Naive thymus-derived CD8-positive, alpha-beta T cell (primary cell): ENCODE results near the gene ZFAND3. TPM values are rescaled to one million over a fixed set of nuclear protein-coding genes. Genes with fewer than 3 reads are reported as not detected.
A peak's percentile ranks its signal among the peaks of the same experiment; 100 is the strongest.

Experiments
- ATAC-seq, 2 donors: fragments of 150-1000 bp; cut with Tn5 transposase in 1 of 2; sonication (Bioruptor Pico), chemical (Tn5 transposase) in 1 of 2; 1 replicate in 1 of 2; 2 replicates in 1 of 2; pipeline ENCODE4 v1.10.0; 2021; ENCODE audit warnings: mild to moderate bottlenecking in 2 of 2, moderate library complexity in 2 of 2
- POLR2A ChIA-PET: fragments of 350-600 bp; sonication (Branson Sonifier 250); formaldehyde crosslinking; loops from one replicate; lab custom pipeline; 2021; ENCODE audit warnings: antibody characterized with exemption; lab: Charles Lee
- DNase-seq, 10 donors: peaks; one replicate each; pipeline versions ENCODE4 v3.0.0 to v3.0.0-alpha.2; 2020 to 2022
- H3K27ac Mint-ChIP-seq, 10 donors: one replicate each; pipeline ENCODE4 v1.8.0; 2020 to 2022; ENCODE audit warnings: mild to moderate bottlenecking in 10 of 10, mixed read lengths in 10 of 10, moderate library complexity in 4 of 10, inconsistent platforms in 1 of 10
- H3K27me3 Mint-ChIP-seq, 5 donors: one replicate each; pipeline ENCODE4 v1.8.0; 2021 to 2022; ENCODE audit warnings: mixed read lengths in 5 of 5
- H3K36me3 Mint-ChIP-seq, 3 donors: one replicate each; pipeline ENCODE4 v1.8.0; 2020 to 2022; ENCODE audit warnings: mixed read lengths in 3 of 3, mild to moderate bottlenecking in 2 of 3, inconsistent platforms in 1 of 3
- H3K4me1 Mint-ChIP-seq, 4 donors: one replicate each; pipeline ENCODE4 v1.8.0; 2021 to 2022; ENCODE audit warnings: mixed read lengths in 4 of 4
- H3K4me3 Mint-ChIP-seq, 10 donors: one replicate each; pipeline ENCODE4 v1.8.0; 2020 to 2022; ENCODE audit warnings: mild to moderate bottlenecking in 10 of 10, mixed read lengths in 10 of 10, moderate library complexity in 6 of 10, inconsistent platforms in 1 of 10
- H3K9me3 Mint-ChIP-seq, 9 donors: one replicate each; pipeline ENCODE4 v1.8.0; 2020 to 2022; ENCODE audit warnings: mixed read lengths in 9 of 9, mild to moderate bottlenecking in 3 of 9, inconsistent platforms in 1 of 9, moderate library complexity in 1 of 9
- polyA plus RNA-seq, 3 donors: library from polyadenylated mRNA; unstranded; fragments of 300-500 nt; fragmentation: Illumina TruSeq; gene quantifications; one replicate each; pipeline ENCODE4 v1.2.3, GENCODE V29; 2021
- total RNA-seq, 8 experiments: library from RNA in 2 of 8; stranded (reverse) in 2 of 8; gene quantifications; one replicate each; pipeline ENCODE4 v1.2.3 and lab custom pipeline; 2021 to 2026

The ZFAND3 gene
- total and polyA plus RNA-seq, 5 experiments from 2014 or later: 3.7 to 33.8 (median 4.5) TPM

GRCh38 chr6:38148606-38149005, 329.1 kb downstream of the ZFAND3 start:
- POLR2A ChIA-PET: no interaction called here
- Mint-ChIP-seq H3K4me1 (peaks cover 13 to 24% (median 14%) of the 10 kb centered on the region in 4 donors), H3K9me3 (no peaks in the 10 kb centered on the region), H3K4me3 (no peak overlapping the region), H3K27me3 (no peaks in the 10 kb centered on the region), H3K27ac (peak overlapping the region in 5 of 10 donors; percentile 29 to 65 (median 59)), H3K36me3 (peaks cover 0 to 51% (median 5%) of the 10 kb centered on the region in 3 donors)
- ATAC-seq: no peak
- no peak for DNase-seq

GRCh38 chr6:38149531-38149930, 330.0 kb downstream of the ZFAND3 start:
- peak overlapping the region in 5 of 10 donors; percentile 6 to 71 (median 28) for H3K27ac Mint-ChIP-seq
- no peak for DNase-seq
- no peaks in the 10 kb centered on the region for H3K27me3 Mint-ChIP-seq
- no peak for ATAC-seq
- POLR2A ChIA-PET: no interaction called here
- peaks cover 11 to 23% (median 14%) of the 10 kb centered on the region in 4 donors for H3K4me1 Mint-ChIP-seq
- no peaks in the 10 kb centered on the region for H3K9me3 Mint-ChIP-seq
- H3K36me3 Mint-ChIP-seq: peaks cover 0 to 50% (median 5%) of the 10 kb centered on the region in 3 donors
- H3K4me3 Mint-ChIP-seq: peak overlapping the region in 1 of 10 donors; percentile 11

- Mint-ChIP-seq H3K4me1 (peaks cover 13 to 24% (median 16%) of the 10 kb centered on the region in 4 donors), H3K4me3 (no peak overlapping the region), H3K9me3 (no peaks in the 10 kb centered on the region), H3K27me3 (no peaks in the 10 kb centered on the region), H3K36me3 (peaks cover 0 to 47% (median 5%) of the 10 kb centered on the region in 3 donors), H3K27ac (peak overlapping the region in 2 of 10 donors; percentile 28 to 40)
- ATAC-seq: no peak
- DNase-seq: no peak
- POLR2A ChIA-PET: no interaction called here
These were observed 330.5 kb downstream of the ZFAND3 start for GRCh38 chr6:38150021-38150420.

GRCh38 chr6:38150681-38151296, 331.3 kb downstream of the ZFAND3 start:
- Mint-ChIP-seq H3K4me1 (peaks cover 14 to 20% (median 15%) of the 10 kb centered on the region in 4 donors), H3K4me3 (no peak overlapping the region)

GRCh38 chr6:38151580-38152500, 332.3 kb downstream of the ZFAND3 start:
- no peaks in the 10 kb centered on the region for H3K9me3 Mint-ChIP-seq
- H3K27me3 Mint-ChIP-seq: no peaks in the 10 kb centered on the region
- H3K4me1 Mint-ChIP-seq: peaks cover 8 to 18% (median 9%) of the 10 kb centered on the region in 4 donors
- H3K36me3 Mint-ChIP-seq: peaks cover 0 to 40% (median 5%) of the 10 kb centered on the region in 3 donors
- DNase-seq: no peak
- no peak for ATAC-seq
- no peak overlapping the region for H3K27ac Mint-ChIP-seq
- H3K4me3 Mint-ChIP-seq: no peak overlapping the region
- POLR2A ChIA-PET: no interaction called here

More at GRCh38 chr6:38150681-38151296, 331.3 kb downstream of the ZFAND3 start:
- DNase-seq (no peak), ATAC-seq (no peak)
- Mint-ChIP-seq H3K9me3 (no peaks in the 10 kb centered on the region), H3K27ac (peak overlapping the region in 4 of 10 donors; percentile 16 to 61 (median 35)), H3K36me3 (peaks cover 0 to 46% (median 5%) of the 10 kb centered on the region in 3 donors), H3K27me3 (no peaks in the 10 kb centered on the region)
- POLR2A ChIA-PET: no interaction called here

- no peak for DNase-seq
- ATAC-seq: no peak
- Mint-ChIP-seq H3K9me3 (peaks cover 0 to under 1% (median 0%) of the 10 kb centered on the region in 9 donors), H3K4me3 (no peak overlapping the region), H3K27me3 (no peaks in the 10 kb centered on the region), H3K36me3 (peaks cover 0 to 38% (median 6%) of the 10 kb centered on the region in 3 donors), H3K4me1 (peaks cover 8 to 18% (median 8%) of the 10 kb centered on the region in 4 donors), H3K27ac (peak overlapping the region in 3 of 10 donors; percentile 25 to 37 (median 29))
- POLR2A ChIA-PET: no interaction called here
These were observed 333.1 kb downstream of the ZFAND3 start for GRCh38 chr6:38152620-38153019.

GRCh38 chr6:38153076-38153797, 333.7 kb downstream of the ZFAND3 start:
- peaks cover 8 to 16% (median 8%) of the 10 kb centered on the region in 4 donors for H3K4me1 Mint-ChIP-seq
- H3K9me3 Mint-ChIP-seq: peaks cover 0 to 6% (median 0%) of the 10 kb centered on the region in 9 donors
- DNase-seq: no peak
- peaks cover 0 to 34% (median 10%) of the 10 kb centered on the region in 3 donors for H3K36me3 Mint-ChIP-seq
- no peak overlapping the region for H3K4me3 Mint-ChIP-seq
- POLR2A ChIA-PET: no interaction called here
- H3K27ac Mint-ChIP-seq: peak overlapping the region in 6 of 10 donors; percentile 25 to 74 (median 34)
- H3K27me3 Mint-ChIP-seq: no peaks in the 10 kb centered on the region
- ATAC-seq: no peak

GRCh38 chr6:38153798-38154345, 334.3 kb downstream of the ZFAND3 start:
- POLR2A ChIA-PET: no interaction called here
- no peak for ATAC-seq
- H3K36me3 Mint-ChIP-seq: peaks cover 4 to 33% (median 10%) of the 10 kb centered on the region in 3 donors
- no peaks in the 10 kb centered on the region for H3K27me3 Mint-ChIP-seq
- H3K4me1 Mint-ChIP-seq: peaks cover 8 to 14% (median 10%) of the 10 kb centered on the region in 4 donors
- no peak overlapping the region for H3K4me3 Mint-ChIP-seq
- H3K27ac Mint-ChIP-seq: peak overlapping the region in 3 of 10 donors; percentile 25 to 74 (median 52)
- H3K9me3 Mint-ChIP-seq: peaks cover 0 to 13% (median 4%) of the 10 kb centered on the region in 9 donors
- no peak for DNase-seq

- peaks cover 0 to 16% (median 5%) of the 10 kb centered on the region in 9 donors for H3K9me3 Mint-ChIP-seq
- ATAC-seq (no peak), DNase-seq (no peak)
- peak overlapping the region in 3 of 10 donors; percentile 11 to 89 (median 30) for H3K27ac Mint-ChIP-seq
- H3K4me1 Mint-ChIP-seq: peaks cover 8 to 12% (median 8%) of the 10 kb centered on the region in 4 donors
- no peak overlapping the region for H3K4me3 Mint-ChIP-seq
- H3K27me3 Mint-ChIP-seq: no peaks in the 10 kb centered on the region
- POLR2A ChIA-PET: no interaction called here
- H3K36me3 Mint-ChIP-seq: peaks cover 5 to 34% (median 13%) of the 10 kb centered on the region in 3 donors
These were observed 335.2 kb downstream of the ZFAND3 start for GRCh38 chr6:38154731-38155130.

- Mint-ChIP-seq H3K27ac (peak overlapping the region in 7 of 10 donors; percentile 7 to 89 (median 51)), H3K27me3 (no peaks in the 10 kb centered on the region), H3K9me3 (peaks cover 0 to 16% (median 5%) of the 10 kb centered on the region in 9 donors), H3K4me1 (peaks cover 8 to 12% (median 8%) of the 10 kb centered on the region in 4 donors), H3K36me3 (peaks cover 9 to 34% (median 13%) of the 10 kb centered on the region in 3 donors), H3K4me3 (no peak overlapping the region)
- DNase-seq: no peak
- ATAC-seq: no peak
- POLR2A ChIA-PET: no interaction called here
These were observed 335.6 kb downstream of the ZFAND3 start for GRCh38 chr6:38155144-38155543.

GRCh38 chr6:38155621-38156204, 336.2 kb downstream of the ZFAND3 start:
- H3K4me1 Mint-ChIP-seq: peaks cover 6 to 12% (median 8%) of the 10 kb centered on the region in 4 donors

More at GRCh38 chr6:38155621-38156204, 336.2 kb downstream of the ZFAND3 start:
- Mint-ChIP-seq H3K27me3 (no peaks in the 10 kb centered on the region), H3K36me3 (peaks cover 12 to 33% (median 17%) of the 10 kb centered on the region in 3 donors), H3K9me3 (peaks cover 0 to 16% (median 5%) of the 10 kb centered on the region in 9 donors), H3K4me3 (no peak overlapping the region), H3K27ac (peak overlapping the region in 4 of 10 donors; percentile 22 to 89 (median 41))
- POLR2A ChIA-PET: interaction anchor here (0.7 kb wide), 1 partner anchor 131 kb away, joined by 4 read pairs; no protein-coding TSS in a partner anchor
- no peak for ATAC-seq
- no peak for DNase-seq
